Measurements from ENCODE around the gene FTO.

DNA sequence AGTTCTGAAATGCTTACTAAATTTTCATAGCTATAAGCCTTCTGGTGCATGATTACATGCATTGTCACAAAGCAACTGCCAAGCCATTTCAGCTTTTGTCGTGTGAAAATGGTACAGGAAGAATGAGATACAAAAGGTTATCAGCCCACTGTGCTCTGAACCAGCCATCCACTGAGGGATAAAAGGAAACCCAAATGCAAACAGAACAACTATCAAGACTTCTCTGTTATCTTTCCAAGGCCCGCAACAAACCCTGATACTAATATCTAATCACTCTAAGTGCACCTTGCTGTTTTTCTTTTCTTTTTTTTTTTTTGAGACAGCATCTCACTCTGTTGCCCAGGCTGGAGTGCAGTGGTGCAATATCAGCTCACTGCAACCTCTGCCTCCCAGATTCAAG lies 109.0 kb downstream of the FTO start:
- no peak for TF ChIP-seq POLR2A (IDR thresholded peaks at IDR 0.05)
- no peak for TF ChIP-seq CTCF (IDR thresholded peaks at IDR 0.05)
- TF ChIP-seq POLR2AphosphoS5 (IDR thresholded peaks at IDR 0.05) = no peak

Data from prostate gland (tissue), 2 donors.